ENCODE results near the gene DOC2B. TPM values are rescaled to one million over a fixed set of nuclear protein-coding genes. Genes with fewer than 3 reads are reported as not detected.

The DOC2B gene
- 10 to 100 TPM in 2 of 4 donors, 1 to 10 TPM in 2; 4.9 to 41.9 (median 19.3) TPM for total RNA-seq

GRCh38 chr17:181245-182049 lies at the start of gene DOC2B:
TSS of gene DOC2B (minus strand) at chr17:181650. CDS start at chr17:181479, 171 bp downstream.
- no peak for TF ChIP-seq CTCF (IDR thresholded peaks at IDR 0.05)
- ATAC-seq (ENCODE audit: low FRiP score) = peak; percentile 86
- no peak for DNase-seq (ENCODE audit: low spot score)

- ATAC-seq (ENCODE audit: low FRiP score) (no peak), DNase-seq (ENCODE audit: low spot score) (no peak)
- no peak for TF ChIP-seq CTCF (IDR thresholded peaks at IDR 0.05)
Observed at GRCh38 chr17:230395-230770, 48.9 kb upstream of the DOC2B start.

- ATAC-seq (ENCODE audit: low FRiP score) (no peak), DNase-seq (ENCODE audit: low spot score) (no peak)
- no peak for TF ChIP-seq CTCF (IDR thresholded peaks at IDR 0.05)
Observed at GRCh38 chr17:229709-230394, 48.4 kb upstream of the DOC2B start.

GRCh38 chr17:228951-229708 lies 47.7 kb upstream of the DOC2B start:
- DNase-seq (ENCODE audit: low spot score) (no peak), ATAC-seq (ENCODE audit: low FRiP score) (no peak)
- no peak for TF ChIP-seq CTCF (IDR thresholded peaks at IDR 0.05)

GRCh38 chr17:227946-228615 lies 46.6 kb upstream of the DOC2B start:
- ATAC-seq (ENCODE audit: low FRiP score) = no peak
- TF ChIP-seq CTCF (IDR thresholded peaks at IDR 0.05) = no peak
- DNase-seq (ENCODE audit: low spot score) = no peak

- ATAC-seq (ENCODE audit: low FRiP score) = no peak
- no peak for DNase-seq (ENCODE audit: low spot score)
- no peak for TF ChIP-seq CTCF (IDR thresholded peaks at IDR 0.05)
Observed at GRCh38 chr17:227078-227945, 45.9 kb upstream of the DOC2B start.
